ENCODE measurements around the gene ABCC4. TPM values are rescaled to one million over a fixed set of nuclear protein-coding genes. Genes with fewer than 3 reads are reported as not detected.
"Not testable (repeated sequence)": the region's sequence is repeated elsewhere in the genome, so short reads cannot be mapped to it uniquely, and the experiment has no call there.

ABCC4 gene
- polyA plus RNA-seq, 4 donors, result 9.4 to 22.8 (median 21.4) TPM

GRCh38 chr13:95176611-95177259, 124.5 kb downstream of the ABCC4 start:
- no peak for DNase-seq (ENCODE audit: low read depth in 4 of 4, low spot score in 3 of 4)

- DNase-seq (ENCODE audit: low read depth in 4 of 4, low spot score in 3 of 4), result no peak
Observed at GRCh38 chr13:95174517-95174916, 126.7 kb downstream of the ABCC4 start.

- no peak for DNase-seq (ENCODE audit: low read depth in 4 of 4, low spot score in 3 of 4)
Observed at GRCh38 chr13:95168191-95168590, 133.1 kb downstream of the ABCC4 start.

GRCh38 chr13:95167003-95167402, 134.2 kb downstream of the ABCC4 start:
- DNase-seq (ENCODE audit: low read depth in 4 of 4, low spot score in 3 of 4), result not testable (repeated sequence)

GRCh38 chr13:95164830-95165229, 136.4 kb downstream of the ABCC4 start:
- DNase-seq (ENCODE audit: low read depth in 4 of 4, low spot score in 3 of 4), result no peak

- DNase-seq (ENCODE audit: low read depth in 4 of 4, low spot score in 3 of 4), result no peak
Observed at GRCh38 chr13:95160112-95160906, 140.9 kb downstream of the ABCC4 start.

- no peak for DNase-seq (ENCODE audit: low read depth in 4 of 4, low spot score in 3 of 4)
Observed at GRCh38 chr13:95159458-95159857, 141.8 kb downstream of the ABCC4 start.

GRCh38 chr13:95156208-95156607, 145.0 kb downstream of the ABCC4 start:
- no peak for DNase-seq (ENCODE audit: low read depth in 4 of 4, low spot score in 3 of 4)

- no peak for DNase-seq (ENCODE audit: low read depth in 4 of 4, low spot score in 3 of 4)
Observed at GRCh38 chr13:95155504-95155903, 145.7 kb downstream of the ABCC4 start.

- DNase-seq (ENCODE audit: low read depth in 4 of 4, low spot score in 3 of 4), result no peak
Observed at GRCh38 chr13:95155093-95155492, 146.2 kb downstream of the ABCC4 start.

- no peak for DNase-seq (ENCODE audit: low read depth in 4 of 4, low spot score in 3 of 4)
Observed at GRCh38 chr13:95154413-95154886, 146.8 kb downstream of the ABCC4 start.

- DNase-seq (ENCODE audit: low read depth in 4 of 4, low spot score in 3 of 4), result no peak
Observed at GRCh38 chr13:95153647-95154412, 147.4 kb downstream of the ABCC4 start.

- DNase-seq (ENCODE audit: low read depth in 4 of 4, low spot score in 3 of 4), result no peak
Observed at GRCh38 chr13:95151942-95152587, 149.2 kb downstream of the ABCC4 start.

- no peak for DNase-seq (ENCODE audit: low read depth in 4 of 4, low spot score in 3 of 4)
Observed at GRCh38 chr13:95150555-95150954, 150.7 kb downstream of the ABCC4 start.

GRCh38 chr13:95146486-95146885, 154.8 kb downstream of the ABCC4 start:
- no peak for DNase-seq (ENCODE audit: low read depth in 4 of 4, low spot score in 3 of 4)

- no peak for DNase-seq (ENCODE audit: low read depth in 4 of 4, low spot score in 3 of 4)
Observed at GRCh38 chr13:95145587-95145986, 155.7 kb downstream of the ABCC4 start.

GRCh38 chr13:95140502-95140901, 160.7 kb downstream of the ABCC4 start:
- no peak for DNase-seq (ENCODE audit: low read depth in 4 of 4, low spot score in 3 of 4)

GRCh38 chr13:95138876-95139585, 162.2 kb downstream of the ABCC4 start:
- no peak for DNase-seq (ENCODE audit: low read depth in 4 of 4, low spot score in 3 of 4)

GRCh38 chr13:95137096-95137495, 164.2 kb downstream of the ABCC4 start:
- DNase-seq (ENCODE audit: low read depth in 4 of 4, low spot score in 3 of 4), result no peak

GRCh38 chr13:95136638-95137037, 164.6 kb downstream of the ABCC4 start:
- DNase-seq (ENCODE audit: low read depth in 4 of 4, low spot score in 3 of 4), result no peak
